PC-3 (cell line): ENCODE data around the gene SRSF2.

ENCODE experiments used
- EZH2 ChIP-seq: fragments of 300-600 bp; sonication (generic); IDR thresholded peaks from one replicate; pipeline ENCODE4 v1.6.1; 2017; ENCODE audit warnings: antibody characterized with exemption, mild to moderate bottlenecking, low read length; ENCODE audit not compliant: unreplicated experiment
- EZH2phosphoT487 ChIP-seq: fragments of 300-600 bp; sonication (generic); IDR thresholded peaks from 2 replicates; pipeline ENCODE4 v1.6.1; 2018; ENCODE audit warnings: mild to moderate bottlenecking, antibody characterized with exemption, low read length, borderline replicate concordance
- TF ChIP-seq, protein P1 (sequence below): fragments of 300-600 bp; sonication (generic); conservative IDR thresholded peaks from 2 replicates; pipeline ENCODE4 v1.5.1; 2017; ENCODE audit warnings: antibody characterized with exemption, low read depth, mild to moderate bottlenecking, low read length

GRCh38 chr17:76726776-76727718 is 10.1 kb downstream of the SRSF2 start, which contains the start of gene METTL23:
- TF ChIP-seq EZH2, result no peak
- TF ChIP-seq, protein P1, sequence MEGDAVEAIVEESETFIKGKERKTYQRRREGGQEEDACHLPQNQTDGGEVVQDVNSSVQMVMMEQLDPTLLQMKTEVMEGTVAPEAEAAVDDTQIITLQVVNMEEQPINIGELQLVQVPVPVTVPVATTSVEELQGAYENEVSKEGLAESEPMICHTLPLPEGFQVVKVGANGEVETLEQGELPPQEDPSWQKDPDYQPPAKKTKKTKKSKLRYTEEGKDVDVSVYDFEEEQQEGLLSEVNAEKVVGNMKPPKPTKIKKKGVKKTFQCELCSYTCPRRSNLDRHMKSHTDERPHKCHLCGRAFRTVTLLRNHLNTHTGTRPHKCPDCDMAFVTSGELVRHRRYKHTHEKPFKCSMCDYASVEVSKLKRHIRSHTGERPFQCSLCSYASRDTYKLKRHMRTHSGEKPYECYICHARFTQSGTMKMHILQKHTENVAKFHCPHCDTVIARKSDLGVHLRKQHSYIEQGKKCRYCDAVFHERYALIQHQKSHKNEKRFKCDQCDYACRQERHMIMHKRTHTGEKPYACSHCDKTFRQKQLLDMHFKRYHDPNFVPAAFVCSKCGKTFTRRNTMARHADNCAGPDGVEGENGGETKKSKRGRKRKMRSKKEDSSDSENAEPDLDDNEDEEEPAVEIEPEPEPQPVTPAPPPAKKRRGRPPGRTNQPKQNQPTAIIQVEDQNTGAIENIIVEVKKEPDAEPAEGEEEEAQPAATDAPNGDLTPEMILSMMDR, result peak; percentile 87
- TF ChIP-seq EZH2phosphoT487, result peak; percentile 85
